Parathyroid adenoma (tissue), 2 donors: Measurements from ENCODE around the gene NCKAP5.

Experiments used
- H2AFZ ChIP-seq: fragments of 300-600 bp; sonication (generic); one replicate; pipeline ENCODE4 v1.7.0; 2017; ENCODE audit warnings: antibody characterized with exemption, mild to moderate bottlenecking
- H3K27ac ChIP-seq: fragments of 300-600 bp; sonication (generic); one replicate; pipeline ENCODE4 v1.7.0; 2017
- H3K27me3 ChIP-seq: fragments of 300-600 bp; sonication (generic); one replicate; pipeline ENCODE4 v1.7.0; 2017; ENCODE audit warnings: low read length; ENCODE audit not compliant: control insufficient read depth, insufficient read depth
- H3K36me3 ChIP-seq: fragments of 300-600 bp; sonication (generic); one replicate; pipeline ENCODE4 v1.7.0; 2017; ENCODE audit warnings: low read length; ENCODE audit not compliant: control insufficient read depth, insufficient read depth
- H3K4me1 ChIP-seq: fragments of 300-600 bp; sonication (generic); one replicate; pipeline ENCODE4 v1.7.0; 2017; ENCODE audit warnings: control low read depth
- H3K4me2 ChIP-seq: fragments of 300-600 bp; sonication (generic); one replicate; pipeline ENCODE4 v1.7.0; 2017; ENCODE audit warnings: low read length
- H3K4me3 ChIP-seq: fragments of 300-600 bp; sonication (generic); one replicate; pipeline ENCODE4 v1.7.0; 2017; ENCODE audit warnings: low read depth, low read length
- H3K79me2 ChIP-seq: fragments of 300-600 bp; sonication (generic); one replicate; pipeline ENCODE4 v1.7.0; 2017; ENCODE audit warnings: control low read depth
- H3K9ac ChIP-seq: fragments of 300-600 bp; sonication (generic); one replicate; pipeline ENCODE4 v1.7.0; 2017; ENCODE audit warnings: mild to moderate bottlenecking
- H3K9me3 ChIP-seq: fragments of 300-600 bp; sonication (generic); one replicate; pipeline ENCODE4 v1.7.0; 2017; ENCODE audit warnings: low read length; ENCODE audit not compliant: control insufficient read depth
- CTCF ChIP-seq: fragments of 300-600 bp; sonication (generic); IDR thresholded peaks from one replicate; pipeline ENCODE4 v1.7.0; 2017; ENCODE audit warnings: antibody characterized with exemption, mild to moderate bottlenecking
- donor health status: primary hyperparathyroidism.

Gene NCKAP5

GRCh38 chr2:132969371-132969985 lies 598.8 kb downstream of the NCKAP5 start:
- Histone ChIP-seq H3K4me1 (no peaks in the 10 kb centered on the region), H3K9ac (no peak overlapping the region), H3K4me2 (no peak overlapping the region), H3K9me3 (no peaks in the 10 kb centered on the region), H3K27me3 (no peaks in the 10 kb centered on the region), H3K36me3 (no peaks in the 10 kb centered on the region), H3K4me3 (no peak overlapping the region), H2AFZ (no peak overlapping the region), H3K27ac (no peak overlapping the region), H3K79me2 (no peaks in the 10 kb centered on the region)
- no peak for TF ChIP-seq CTCF

GRCh38 chr2:132965460-132965859 lies 602.8 kb downstream of the NCKAP5 start:
- H3K27ac ChIP-seq = no peak overlapping the region
- H3K27me3 ChIP-seq = no peaks in the 10 kb centered on the region
- no peaks in the 10 kb centered on the region for H3K9me3 ChIP-seq
- no peaks in the 10 kb centered on the region for H3K36me3 ChIP-seq
- H3K9ac ChIP-seq = no peak overlapping the region
- no peak for TF ChIP-seq CTCF
- no peak overlapping the region for H3K4me2 ChIP-seq
- H3K4me3 ChIP-seq = no peak overlapping the region
- no peaks in the 10 kb centered on the region for H3K79me2 ChIP-seq
- H2AFZ ChIP-seq = no peak overlapping the region
- H3K4me1 ChIP-seq = no peaks in the 10 kb centered on the region

- TF ChIP-seq CTCF = no peak
These were observed 605.1 kb downstream of the NCKAP5 start for GRCh38 chr2:132963161-132963560.

GRCh38 chr2:132958887-132959286 lies 609.4 kb downstream of the NCKAP5 start:
- no peaks in the 10 kb centered on the region for H3K4me1 ChIP-seq
- H3K27ac ChIP-seq = no peak overlapping the region
- H3K79me2 ChIP-seq = no peaks in the 10 kb centered on the region
- H3K9me3 ChIP-seq = no peaks in the 10 kb centered on the region
- no peak overlapping the region for H3K4me2 ChIP-seq
- H3K36me3 ChIP-seq = no peaks in the 10 kb centered on the region
- no peak overlapping the region for H3K4me3 ChIP-seq
- H3K9ac ChIP-seq = no peak overlapping the region
- no peaks in the 10 kb centered on the region for H3K27me3 ChIP-seq
- TF ChIP-seq CTCF = no peak
- no peak overlapping the region for H2AFZ ChIP-seq

More at GRCh38 chr2:132963161-132963560, 605.1 kb downstream of the NCKAP5 start:
- Histone ChIP-seq H2AFZ (no peak overlapping the region), H3K79me2 (no peaks in the 10 kb centered on the region), H3K9me3 (no peaks in the 10 kb centered on the region), H3K9ac (no peak overlapping the region), H3K27ac (no peak overlapping the region), H3K4me1 (no peaks in the 10 kb centered on the region), H3K4me2 (no peak overlapping the region), H3K4me3 (no peak overlapping the region), H3K36me3 (no peaks in the 10 kb centered on the region), H3K27me3 (no peaks in the 10 kb centered on the region)
